B cell (primary cell): Measurements from ENCODE around the gene SRPRB. TPM values are rescaled to one million over a fixed set of nuclear protein-coding genes. Genes with fewer than 3 reads are reported as not detected.

Experiments used
- ATAC-seq: fragments of 200-7000 bp; cut with Tn5 transposase; one replicate; pipeline ENCODE4 v1.10.0; 2021; ENCODE audit warnings: low read depth, mild to moderate bottlenecking, moderate number of reproducible peaks, moderate library complexity
- CTCF ChIA-PET: fragments of 350-600 bp; sonication (Branson Sonifier 250); formaldehyde crosslinking; loops from one replicate; lab custom pipeline; 2021; ENCODE audit warnings: antibody characterized with exemption, inconsistent platforms; lab: Charles Lee
- POLR2A ChIA-PET: fragments of 350-600 bp; sonication (Branson Sonifier 250); formaldehyde crosslinking; loops from one replicate; lab custom pipeline; 2021; ENCODE audit warnings: antibody characterized with exemption; lab: Charles Lee
- DNase-seq: peaks from one replicate; pipeline ENCODE4 v3.0.0; 2013
- H2AFZ ChIP-seq: 2 replicates; pipeline ENCODE4 v1.6.1; 2012; ENCODE audit warnings: mild to moderate bottlenecking, low read depth, low read length; ENCODE audit not compliant: insufficient read depth, poor library complexity, severe bottlenecking
- H3K27ac ChIP-seq, 2 donors: 1 replicate in 1 of 2; 2 replicates in 1 of 2; pipeline ENCODE4 v1.5.1; 2012 to 2013; ENCODE audit warnings: low read length in 2 of 2, mild to moderate bottlenecking in 2 of 2, moderate library complexity in 1 of 2
- H3K27me3 ChIP-seq, 4 experiments: fragments of 200-600 bp in 1 of 4; sonication (generic) in 1 of 4; replicated peaks in 1 of 4; 1 replicate in 2 of 4; 2 replicates in 2 of 4; pipeline versions ENCODE4 v1.6.1 to v1.7.0; 2013 to 2016; ENCODE audit warnings: low read length in 3 of 4, mild to moderate bottlenecking in 2 of 4, mixed read lengths in 1 of 4, moderate library complexity in 1 of 4; ENCODE audit not compliant: insufficient read depth in 4 of 4, control insufficient read depth in 3 of 4; ENCODE audit errors: control extremely low read depth in 1 of 4
- H3K36me3 ChIP-seq, 2 experiments: replicated peaks in 1 of 2; 1 replicate in 1 of 2; 2 replicates in 1 of 2; pipeline versions ENCODE4 v1.6.1 to v1.7.1; 2013; ENCODE audit warnings: low read length in 1 of 2; ENCODE audit not compliant: insufficient read depth in 2 of 2, control insufficient read depth in 1 of 2; ENCODE audit errors: control extremely low read depth in 1 of 2, extremely low read depth in 1 of 2
- H3K4me1 ChIP-seq, 2 donors: fragments of 200-600 bp in 1 of 2; sonication (generic) in 1 of 2; 1 replicate in 1 of 2; 2 replicates in 1 of 2; pipeline versions ENCODE4 v1.5.1 to v1.6.1; 2013 to 2017; ENCODE audit warnings: low read length in 2 of 2; ENCODE audit not compliant: control insufficient read depth in 2 of 2, insufficient read depth in 2 of 2
- H3K4me2 ChIP-seq: replicated peaks from 2 replicates; pipeline ENCODE3; 2012; ENCODE audit warnings: mild to moderate bottlenecking, low read depth, low read length; ENCODE audit not compliant: poor library complexity, severe bottlenecking
- H3K4me3 ChIP-seq, 5 experiments: fragments of 200-600 bp in 1 of 5; sonication (generic) in 1 of 5; 1 replicate in 3 of 5; 2 replicates in 2 of 5; pipeline versions ENCODE4 v1.5.1 to v1.7.0; 2011 to 2016; ENCODE audit warnings: low read length in 4 of 5, mild to moderate bottlenecking in 4 of 5, low read depth in 2 of 5, control low read depth in 1 of 5, moderate library complexity in 1 of 5; ENCODE audit not compliant: insufficient read depth in 1 of 5; ENCODE audit errors: control extremely low read depth in 1 of 5, extremely low read depth in 1 of 5
- H3K79me2 ChIP-seq: fragments of 200-600 bp; sonication (generic); one replicate; pipeline ENCODE4 v1.6.0; 2016; ENCODE audit warnings: low read length; ENCODE audit not compliant: control insufficient read depth, insufficient read depth
- H3K9ac ChIP-seq: fragments of 200-600 bp; sonication (generic); 2 replicates; pipeline ENCODE4 v1.6.1; 2017; ENCODE audit warnings: mild to moderate bottlenecking, low read length, moderate library complexity
- H3K9me3 ChIP-seq, 3 donors: one replicate each; pipeline versions ENCODE4 v1.6.1 to v1.7.1; 2013; ENCODE audit warnings: low read length in 2 of 3; ENCODE audit not compliant: control insufficient read depth in 2 of 3, insufficient read depth in 1 of 3; ENCODE audit errors: control extremely low read depth in 1 of 3
- H4K20me1 ChIP-seq: 2 replicates; pipeline ENCODE4 v1.6.0; 2012; ENCODE audit warnings: mild to moderate bottlenecking, low read length; ENCODE audit not compliant: insufficient read depth, control insufficient read depth, poor library complexity, severe bottlenecking
- H3K27ac Mint-ChIP-seq: one replicate; pipeline ENCODE4 v1.8.0; 2021; ENCODE audit warnings: mixed read lengths
- H3K27me3 Mint-ChIP-seq: one replicate; pipeline ENCODE4 v1.8.0; 2021; ENCODE audit warnings: mixed read lengths
- H3K4me1 Mint-ChIP-seq: one replicate; pipeline ENCODE4 v1.8.0; 2021; ENCODE audit warnings: mixed read lengths
- H3K4me3 Mint-ChIP-seq: one replicate; pipeline ENCODE4 v1.8.0; 2021; ENCODE audit warnings: mixed read lengths
- H3K9me3 Mint-ChIP-seq: one replicate; pipeline ENCODE4 v1.8.0; 2022; ENCODE audit warnings: mixed read lengths; ENCODE audit not compliant: insufficient read depth
- EZH2 ChIP-seq: IDR thresholded peaks from 2 replicates; pipeline ENCODE4 v1.6.1; 2012; ENCODE audit warnings: borderline replicate concordance, low read depth, mild to moderate bottlenecking, moderate library complexity, low read length; ENCODE audit not compliant: insufficient read depth, poor library complexity, severe bottlenecking
- WGBS: methylation state at CpG from one replicate; pipeline ENCODE4 v1.1.5; 2013; ENCODE audit warnings: missing lambda C conversion rate; ENCODE audit not compliant: insufficient coverage; 5-methylcytosine and 5-hydroxymethylcytosine counted together
- intact Hi-C: fragments of 100-400 bp; cut with micrococcal nuclease; formaldehyde crosslinking; loops from one replicate; pipeline ENCODE4 v1.10.0; 2022
- polyA plus RNA-seq: library from polyadenylated mRNA; depleted of rRNA; stranded (reverse); fragments of >200 nt; gene quantifications from 2 replicates; pipeline ENCODE4 v1.2.3, GENCODE V29; 2012
- total RNA-seq, 2 donors: library from RNA; stranded (reverse); fragments of 120-200 nt in 1 of 2; gene quantifications; 1 replicate in 1 of 2; 2 replicates in 1 of 2; pipeline versions ENCODE4 v1.2.3 to v1.2.4, GENCODE V29; 2013 to 2022
- TF ChIP-seq, protein P1 (sequence below): fragments of 200-600 bp; IDR thresholded peaks from one replicate; pipeline ENCODE4 v1.8.0; 2022; ENCODE audit warnings: antibody characterized with exemption, mild to moderate bottlenecking

Gene SRPRB
- total and polyA plus RNA-seq, 2 donors (not counting 1 experiment from before 2014, with no cell fraction given) = 10.1 to 28.8 TPM

DNA sequence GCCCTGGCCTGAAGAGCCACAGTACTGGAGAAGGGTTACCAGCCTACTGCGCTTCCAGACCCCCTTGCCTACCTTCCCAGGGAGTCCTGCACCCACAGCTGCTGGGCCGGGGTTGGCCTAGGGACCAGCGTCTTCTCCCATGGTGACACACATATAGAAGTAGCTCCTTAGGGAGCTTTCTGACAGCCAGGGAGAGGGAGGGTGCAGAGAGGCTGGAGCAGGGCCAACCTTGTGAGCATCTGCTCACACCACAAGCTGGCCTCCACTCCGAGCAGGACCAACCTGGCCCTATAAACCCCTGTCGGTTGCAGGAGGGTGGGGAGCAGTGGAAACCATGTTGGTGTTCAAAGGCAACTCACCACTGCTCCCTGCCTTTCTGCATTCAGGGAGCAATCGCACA is 35.2 kb downstream of the SRPRB start:
- TF ChIP-seq EZH2 = no peak
- TF ChIP-seq, protein P1, sequence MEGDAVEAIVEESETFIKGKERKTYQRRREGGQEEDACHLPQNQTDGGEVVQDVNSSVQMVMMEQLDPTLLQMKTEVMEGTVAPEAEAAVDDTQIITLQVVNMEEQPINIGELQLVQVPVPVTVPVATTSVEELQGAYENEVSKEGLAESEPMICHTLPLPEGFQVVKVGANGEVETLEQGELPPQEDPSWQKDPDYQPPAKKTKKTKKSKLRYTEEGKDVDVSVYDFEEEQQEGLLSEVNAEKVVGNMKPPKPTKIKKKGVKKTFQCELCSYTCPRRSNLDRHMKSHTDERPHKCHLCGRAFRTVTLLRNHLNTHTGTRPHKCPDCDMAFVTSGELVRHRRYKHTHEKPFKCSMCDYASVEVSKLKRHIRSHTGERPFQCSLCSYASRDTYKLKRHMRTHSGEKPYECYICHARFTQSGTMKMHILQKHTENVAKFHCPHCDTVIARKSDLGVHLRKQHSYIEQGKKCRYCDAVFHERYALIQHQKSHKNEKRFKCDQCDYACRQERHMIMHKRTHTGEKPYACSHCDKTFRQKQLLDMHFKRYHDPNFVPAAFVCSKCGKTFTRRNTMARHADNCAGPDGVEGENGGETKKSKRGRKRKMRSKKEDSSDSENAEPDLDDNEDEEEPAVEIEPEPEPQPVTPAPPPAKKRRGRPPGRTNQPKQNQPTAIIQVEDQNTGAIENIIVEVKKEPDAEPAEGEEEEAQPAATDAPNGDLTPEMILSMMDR = no peak
- Histone ChIP-seq H3K4me1 (no peaks in the 10 kb centered on the region), H3K36me3 (no peaks in the 10 kb centered on the region), H3K27ac (no peak overlapping the region), H4K20me1 (no peaks in the 10 kb centered on the region), H3K27me3 (no peaks in the 10 kb centered on the region), H3K4me3 (no peak overlapping the region), H2AFZ (no peak overlapping the region), H3K79me2 (no peaks in the 10 kb centered on the region), H3K4me2 (no peak overlapping the region), H3K9ac (no peak overlapping the region), H3K9me3 (no peaks in the 10 kb centered on the region)
- CTCF ChIA-PET = no interaction called here
- DNase-seq (no peak), ATAC-seq (no peak)
- no peaks in the 10 kb centered on the region for H3K9me3 Mint-ChIP-seq
- WGBS = 92% methylated on average over 4 of the region's 6 CpGs
- peaks cover 5% of the 10 kb centered on the region for H3K27me3 Mint-ChIP-seq
- H3K4me1 Mint-ChIP-seq = no peaks in the 10 kb centered on the region
- H3K4me3 Mint-ChIP-seq = no peak overlapping the region
- POLR2A ChIA-PET = no interaction called here
- no peak overlapping the region for H3K27ac Mint-ChIP-seq
- intact Hi-C loops = no loop called here

DNA sequence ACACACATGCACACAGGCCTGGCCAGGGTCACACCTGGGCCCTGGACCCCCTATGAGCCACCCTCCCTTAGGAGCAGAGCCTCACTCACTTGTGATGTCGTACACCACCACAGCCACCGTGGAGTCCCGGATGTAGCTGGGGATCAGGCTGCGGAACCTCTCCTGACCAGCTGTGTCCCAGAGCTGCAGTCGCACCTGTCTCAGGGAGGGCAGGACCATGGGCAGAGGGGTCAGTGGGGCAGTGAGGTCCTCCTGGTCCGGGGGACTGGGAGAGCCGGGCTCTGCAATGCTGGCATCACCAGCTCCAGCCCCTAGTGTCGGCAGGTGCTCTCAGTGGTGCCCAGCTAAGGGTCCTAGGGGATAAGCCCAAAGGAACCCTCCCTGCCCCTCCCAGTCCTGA is 35.6 kb downstream of the SRPRB start:
- POLR2A ChIA-PET = no interaction called here
- no peak overlapping the region for H3K9ac ChIP-seq
- intact Hi-C loops = no loop called here

More for the DNA sequence above, 35.6 kb downstream of the SRPRB start:
- H3K27me3 ChIP-seq = no peaks in the 10 kb centered on the region
- Mint-ChIP-seq H3K4me1 (no peaks in the 10 kb centered on the region), H3K27ac (no peak overlapping the region), H3K27me3 (peaks cover 5% of the 10 kb centered on the region), H3K4me3 (no peak overlapping the region), H3K9me3 (no peaks in the 10 kb centered on the region)
- H3K79me2 ChIP-seq = no peaks in the 10 kb centered on the region
- ATAC-seq = no peak
- H3K4me3 ChIP-seq = no peak overlapping the region
- TF ChIP-seq EZH2 = no peak
- TF ChIP-seq, protein P1 = no peak
- CTCF ChIA-PET = no interaction called here
- no peaks in the 10 kb centered on the region for H3K9me3 ChIP-seq
- DNase-seq = no peak
- no peaks in the 10 kb centered on the region for H3K4me1 ChIP-seq
- H3K27ac ChIP-seq = no peak overlapping the region
- no peaks in the 10 kb centered on the region for H3K36me3 ChIP-seq
- WGBS = 96% methylated on average over 8 of the region's 8 CpGs
- H4K20me1 ChIP-seq = no peaks in the 10 kb centered on the region
- H3K4me2 ChIP-seq = no peak overlapping the region
- H2AFZ ChIP-seq = no peak overlapping the region
